Esophagus muscularis mucosa (tissue), 4 donors: Measurements from ENCODE around the gene EIF5B. TPM values are rescaled to one million over a fixed set of nuclear protein-coding genes. Genes with fewer than 3 reads are reported as not detected.

Source experiments
- DNase-seq: peaks from one replicate; pipeline ENCODE4 v3.0.0-alpha.2; 2017; ENCODE audit errors: extremely low spot score
- H3K27ac ChIP-seq, 4 donors: fragments of 200-600 bp; sonication (generic); replicated peaks in 1 of 4; 1 replicate in 3 of 4; 2 replicates in 1 of 4; pipeline ENCODE4 v1.5.1; 2016 to 2019; ENCODE audit warnings: mild to moderate bottlenecking in 1 of 4
- H3K27me3 ChIP-seq, 4 donors: fragments of 200-600 bp; sonication (generic); one replicate each; pipeline versions ENCODE4 v1.5.1 to v1.6.0; 2016 to 2019
- H3K36me3 ChIP-seq, 4 donors: fragments of 200-600 bp; sonication (generic); one replicate each; pipeline ENCODE4 v1.5.1; 2016 to 2019
- H3K4me1 ChIP-seq, 4 donors: fragments of 200-600 bp; sonication (generic); one replicate each; pipeline ENCODE4 v1.5.1; 2016 to 2019
- H3K4me3 ChIP-seq, 4 donors: fragments of 200-600 bp; sonication (generic); 1 replicate in 2 of 4; 2 replicates in 2 of 4; pipeline ENCODE4 v1.5.1; 2016 to 2019; ENCODE audit warnings: mild to moderate bottlenecking in 4 of 4, moderate library complexity in 1 of 4
- H3K9me3 ChIP-seq, 4 donors: fragments of 200-600 bp; sonication (generic); 1 replicate in 3 of 4; 2 replicates in 1 of 4; pipeline ENCODE4 v1.5.1; 2016 to 2019
- EP300 ChIP-seq: sonication (generic); formaldehyde crosslinking; IDR thresholded peaks from one replicate; pipeline ENCODE4 v1.6.1; 2017; ENCODE audit warnings: antibody characterized with exemption
- POLR2A ChIP-seq: fragments of 450-650 bp; IDR thresholded peaks from one replicate; pipeline ENCODE4 v1.6.1; 2017; ENCODE audit warnings: antibody characterized with exemption, moderate library complexity, mild to moderate bottlenecking, low read depth
- POLR2AphosphoS5 ChIP-seq, 2 donors: sonication (generic); formaldehyde crosslinking; IDR thresholded peaks; one replicate each; pipeline ENCODE4 v1.6.1; 2017; ENCODE audit warnings: antibody characterized with exemption in 2 of 2
- WGBS: methylation state at CpG from one replicate; pipeline ENCODE4 v1.1.5; 2018; 5-methylcytosine and 5-hydroxymethylcytosine counted together
- intact Hi-C: fragments of 100-400 bp; cut with DNase I; formaldehyde crosslinking; loops from one replicate; pipeline ENCODE4 v1.15.1; 2023
- total RNA-seq, 4 donors: library from RNA; depleted of rRNA; stranded (reverse); fragments of >200 nt; gene quantifications; one replicate each; pipeline versions ENCODE4 v1.1.0 to v1.2.1, GENCODE V29; 2016
- TF ChIP-seq, protein P1 (sequence below), 3 experiments: fragments of 200-600 bp in 2 of 3; fragments of 450-650 bp in 1 of 3; sonication (generic) in 2 of 3; IDR thresholded peaks; one replicate each; pipeline ENCODE4 v1.5.1; 2017 to 2019; ENCODE audit warnings: antibody characterized with exemption in 3 of 3, mild to moderate bottlenecking in 2 of 3, moderate library complexity in 1 of 3

EIF5B gene
- total RNA-seq, 4 donors from 2014 or later = 39.6 to 60.2 (median 47.4) TPM

DNA sequence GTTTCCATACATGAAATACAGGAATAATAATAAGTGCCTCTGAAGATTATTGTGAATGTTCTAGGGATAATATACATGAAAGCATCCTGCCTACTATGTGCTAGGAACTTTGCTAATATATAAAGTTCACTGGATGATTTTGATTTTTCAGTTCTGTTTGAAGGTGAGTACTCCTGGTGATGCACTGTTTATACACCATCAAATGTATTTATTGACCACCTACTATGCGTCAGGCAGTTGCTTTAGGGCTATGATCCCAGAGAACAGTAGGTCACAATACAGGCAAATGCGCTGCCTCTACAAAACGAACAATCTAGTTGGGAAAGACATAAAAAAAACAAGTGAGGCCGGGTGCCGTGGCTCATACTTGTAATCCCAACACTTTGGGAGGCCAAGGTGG lies 11.8 kb upstream of the EIF5B start:
- intact Hi-C loops = no loop called here
- WGBS = 91% methylated on average over 5 of the region's 5 CpGs
- TF ChIP-seq POLR2AphosphoS5 (IDR thresholded peaks at IDR 0.05) (no peak), EP300 (no peak), POLR2A (no peak)
- TF ChIP-seq, protein P1, sequence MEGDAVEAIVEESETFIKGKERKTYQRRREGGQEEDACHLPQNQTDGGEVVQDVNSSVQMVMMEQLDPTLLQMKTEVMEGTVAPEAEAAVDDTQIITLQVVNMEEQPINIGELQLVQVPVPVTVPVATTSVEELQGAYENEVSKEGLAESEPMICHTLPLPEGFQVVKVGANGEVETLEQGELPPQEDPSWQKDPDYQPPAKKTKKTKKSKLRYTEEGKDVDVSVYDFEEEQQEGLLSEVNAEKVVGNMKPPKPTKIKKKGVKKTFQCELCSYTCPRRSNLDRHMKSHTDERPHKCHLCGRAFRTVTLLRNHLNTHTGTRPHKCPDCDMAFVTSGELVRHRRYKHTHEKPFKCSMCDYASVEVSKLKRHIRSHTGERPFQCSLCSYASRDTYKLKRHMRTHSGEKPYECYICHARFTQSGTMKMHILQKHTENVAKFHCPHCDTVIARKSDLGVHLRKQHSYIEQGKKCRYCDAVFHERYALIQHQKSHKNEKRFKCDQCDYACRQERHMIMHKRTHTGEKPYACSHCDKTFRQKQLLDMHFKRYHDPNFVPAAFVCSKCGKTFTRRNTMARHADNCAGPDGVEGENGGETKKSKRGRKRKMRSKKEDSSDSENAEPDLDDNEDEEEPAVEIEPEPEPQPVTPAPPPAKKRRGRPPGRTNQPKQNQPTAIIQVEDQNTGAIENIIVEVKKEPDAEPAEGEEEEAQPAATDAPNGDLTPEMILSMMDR (IDR thresholded peaks at IDR 0.05) = no peak
- H3K9me3 ChIP-seq = no peaks in the 10 kb centered on the region
- H3K27me3 ChIP-seq = no peaks in the 10 kb centered on the region
- DNase-seq = no peak
- H3K36me3 ChIP-seq = peaks cover 43 to 97% (median 90%) of the 10 kb centered on the region in 4 donors
- no peaks in the 10 kb centered on the region for H3K4me1 ChIP-seq
- H3K27ac ChIP-seq = no peak overlapping the region
- no peak overlapping the region for H3K4me3 ChIP-seq

DNA sequence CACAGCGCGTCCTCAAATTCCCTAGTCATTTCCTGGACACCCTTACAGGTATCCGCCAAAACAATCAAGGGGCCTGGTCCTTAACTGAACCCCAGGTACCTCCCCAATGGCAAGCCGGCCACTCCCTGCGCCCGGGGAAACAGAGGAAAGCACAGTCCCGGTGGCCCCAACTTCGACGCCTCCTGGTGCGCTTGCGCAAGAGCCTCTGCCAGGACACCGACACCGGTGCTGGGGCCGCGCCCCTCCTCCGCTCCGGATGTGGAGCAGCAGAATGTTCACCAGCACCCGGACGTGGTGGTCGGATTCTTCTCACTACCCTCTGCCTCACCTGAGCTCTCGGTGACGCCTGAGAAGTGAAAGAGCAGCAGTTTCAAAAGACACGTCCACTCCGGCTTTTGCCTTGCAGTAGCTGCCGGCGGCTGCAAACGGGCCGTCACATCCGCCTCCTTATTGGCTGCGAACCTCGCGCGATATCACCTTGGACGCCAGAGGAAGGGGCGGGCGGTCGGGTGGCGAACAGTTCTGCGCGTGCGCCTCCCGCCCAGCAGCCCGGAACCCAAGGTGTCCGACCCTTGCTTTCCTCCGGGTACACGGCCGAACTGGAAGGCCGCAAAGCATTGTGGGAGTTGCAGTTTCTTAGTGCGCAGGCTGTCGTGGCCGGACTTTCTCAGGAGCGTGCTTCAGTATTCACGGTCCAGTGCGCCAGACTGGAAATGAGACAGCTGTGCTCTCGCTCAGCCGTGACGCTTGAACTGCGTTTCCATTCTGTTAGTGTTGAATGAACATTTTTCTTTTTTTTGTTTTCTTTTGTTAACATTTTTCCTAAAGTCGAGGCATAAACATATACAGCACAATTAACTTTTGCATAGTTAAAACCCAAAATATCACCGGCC lies 1.0 kb upstream of the EIF5B start, which contains the start of gene TXNDC9:
TSS of gene TXNDC9 (minus strand) at position 423 of the 893 bp plus-strand sequence. CDS start 3,123 bp downstream, outside the sequence.
- H3K36me3 ChIP-seq = peaks cover 12 to 20% (median 17%) of the 10 kb centered on the region in 4 donors
- H3K27ac ChIP-seq = peak within 1 kb of the TSS; percentile 82 to 93 (median 90)
- intact Hi-C loops = loop anchor here (2.0 to 10.0 kb wide), 3 partner anchors 154 to 181 kb away; partner anchors contain the start of genes LIPT1, MITD1, MRPL30 and REV1
- WGBS = 0% methylated on average over 29 of the region's 60 CpGs
- peak; percentile 99 for DNase-seq
- H3K27me3 ChIP-seq = no peaks in the 10 kb centered on the region
- H3K9me3 ChIP-seq = no peaks in the 10 kb centered on the region
- H3K4me1 ChIP-seq = peaks cover 41 to 53% (median 51%) of the 10 kb centered on the region in 4 donors
- peak within 1 kb of the TSS; percentile 68 to 94 (median 82) for H3K4me3 ChIP-seq
- TF ChIP-seq, protein P1 (IDR thresholded peaks at IDR 0.05) = peak in 1 of 3 experiments; percentile 29
- TF ChIP-seq POLR2AphosphoS5 (IDR thresholded peaks at IDR 0.05) (peak; percentile 94 to 98), EP300 (no peak), POLR2A (peak; percentile 2)

DNA sequence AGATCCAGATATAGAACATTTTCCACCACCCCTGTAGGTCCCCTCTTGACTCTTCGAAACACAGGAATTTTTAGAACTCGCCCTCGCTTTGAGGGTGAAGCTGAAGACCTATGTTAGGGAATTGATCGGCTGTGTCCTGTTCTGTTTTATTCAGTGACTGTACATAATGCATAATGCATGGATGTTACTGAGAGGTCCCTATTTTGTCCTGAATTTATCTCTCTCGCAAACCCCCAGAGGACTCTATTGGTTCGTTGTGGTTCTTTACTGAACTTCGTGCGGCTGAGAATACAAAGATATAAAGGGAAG lies 431 bp upstream of the EIF5B start:
- Histone ChIP-seq H3K4me3 (peak overlapping the region; percentile 68 to 94 (median 82)), H3K36me3 (peaks cover 6 to 14% (median 11%) of the 10 kb centered on the region in 4 donors), H3K27me3 (no peaks in the 10 kb centered on the region), H3K4me1 (peaks cover 41 to 56% (median 53%) of the 10 kb centered on the region in 4 donors), H3K27ac (peak overlapping the region; percentile 82 to 93 (median 89)), H3K9me3 (no peaks in the 10 kb centered on the region)
- DNase-seq = no peak
- TF ChIP-seq POLR2AphosphoS5 (IDR thresholded peaks at IDR 0.05) (no peak), EP300 (no peak), POLR2A (no peak)
- TF ChIP-seq, protein P1 (IDR thresholded peaks at IDR 0.05) = no peak
- intact Hi-C loops = loop anchor here (2.0 to 10.0 kb wide), 3 partner anchors 154 to 182 kb away; partner anchors contain the start of genes LIPT1, MITD1, MRPL30 and REV1
- 1% methylated on average over 8 of the region's 8 CpGs for WGBS

DNA sequence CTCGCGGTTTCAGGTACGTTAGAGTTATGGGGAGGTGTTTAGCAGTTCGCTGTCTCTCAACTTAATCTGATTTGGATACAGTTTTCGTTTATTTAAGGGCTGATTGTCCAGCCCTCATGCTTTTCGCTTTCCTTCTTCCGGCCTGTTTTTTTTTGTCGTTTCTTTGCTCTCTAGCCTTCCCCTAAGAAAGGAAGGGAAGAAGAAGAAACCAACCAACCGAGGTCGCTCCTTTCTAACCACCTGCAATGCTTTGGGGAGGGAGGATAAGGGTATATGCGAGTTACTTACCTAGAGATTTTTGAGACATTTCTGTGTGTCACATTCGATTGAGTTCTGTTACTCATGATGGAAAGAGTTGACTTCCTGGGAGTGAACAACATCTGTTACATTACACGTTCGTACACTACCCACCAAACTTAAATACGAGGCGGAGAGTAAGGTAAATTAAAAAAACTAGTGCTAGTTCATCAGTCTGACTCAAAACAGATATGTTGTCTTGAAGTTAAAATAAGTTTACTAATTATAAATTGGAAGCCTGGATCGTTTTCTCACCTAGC lies 918 bp downstream of the EIF5B start:
- intact Hi-C loops = loop anchor here (5.0 to 10.0 kb wide), 2 partner anchors 156 to 183 kb away; partner anchors contain the start of genes LIPT1, MITD1, MRPL30 and TSGA10
- H3K27ac ChIP-seq = peak overlapping the region; percentile 82 to 93 (median 89)

More for the DNA sequence above, 918 bp downstream of the EIF5B start:
- TF ChIP-seq, protein P1 (IDR thresholded peaks at IDR 0.05) = no peak
- TF ChIP-seq POLR2A (no peak), EP300 (no peak), POLR2AphosphoS5 (IDR thresholded peaks at IDR 0.05) (no peak)
- no peak for DNase-seq
- Histone ChIP-seq H3K4me3 (peak overlapping the region; percentile 68 to 94 (median 82)), H3K27me3 (no peaks in the 10 kb centered on the region), H3K4me1 (peaks cover 41 to 56% (median 53%) of the 10 kb centered on the region in 4 donors), H3K36me3 (peaks cover 0 to under 1% (median 0%) of the 10 kb centered on the region in 4 donors), H3K9me3 (no peaks in the 10 kb centered on the region)
- WGBS = 5% methylated on average over 17 of the region's 17 CpGs
